SK-MEL-5 (cell line): Measurements from ENCODE around the gene CDON. TPM values are rescaled to one million over a fixed set of nuclear protein-coding genes. Genes with fewer than 3 reads are reported as not detected.

ENCODE experiments used
- DNase-seq: peaks from one replicate; pipeline ENCODE4 v3.0.0-alpha.2; 2016; ENCODE audit warnings: low read depth, low spot score
- in situ Hi-C: cut with HindIII; loops from 2 replicates; pipeline ENCODE4 v1.10.0; 2016; ENCODE audit warnings: low sequenced_read_pairs, high pct_unique_total_duplicates, low pct_unique_long_range_greater_than_20kb
- total RNA-seq: library from RNA; depleted of rRNA; stranded (reverse); fragments of >200 nt; shearing (Covaris generic); gene quantifications from 2 replicates; pipeline ENCODE4 v1.2.3, GENCODE V29; 2014

The CDON gene
- total RNA-seq, 1 experiment from 2014 or later: 8.6 TPM

DNA sequence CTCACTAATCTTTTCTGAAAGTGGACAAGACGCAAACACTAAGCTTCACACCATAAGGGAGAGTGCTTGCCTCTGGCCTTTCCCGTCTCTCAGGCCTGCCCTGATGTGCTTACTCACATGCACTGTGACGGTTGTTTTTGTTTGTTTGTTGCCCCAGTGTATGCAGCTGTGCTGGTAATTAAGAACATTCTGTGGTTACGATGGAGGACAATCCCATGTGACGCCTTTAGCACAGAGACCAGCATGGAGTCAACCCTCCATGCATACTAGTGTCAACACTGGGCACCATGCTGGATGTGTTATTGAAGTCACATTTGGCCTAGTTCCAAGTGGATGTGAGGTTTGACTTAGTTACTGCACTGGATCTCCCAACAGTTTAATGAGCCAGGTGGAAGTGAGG is 27.8 kb upstream of the CDON start:
- in situ Hi-C loops: no loop called here
- no peak for DNase-seq

DNA sequence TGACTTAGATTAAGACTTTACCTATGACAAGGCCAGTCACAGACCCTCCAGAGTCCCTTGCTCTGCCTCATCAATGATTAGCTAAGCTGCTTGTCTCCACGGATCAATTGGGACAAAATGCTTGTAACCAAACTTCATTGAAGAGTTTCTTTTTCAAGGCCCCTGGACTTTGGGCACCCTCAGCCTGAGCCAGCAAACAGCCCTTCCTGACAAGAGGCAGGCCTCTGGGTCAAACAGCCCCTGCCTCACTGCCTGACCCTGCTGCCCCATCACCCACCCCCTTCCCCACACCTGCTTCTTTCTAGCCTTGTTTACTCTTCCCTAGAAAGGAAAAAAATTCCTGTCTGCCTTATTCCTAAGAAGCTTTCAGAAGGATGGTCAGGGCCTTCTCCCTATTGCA is 26.3 kb upstream of the CDON start:
- in situ Hi-C loops: no loop called here
- DNase-seq: no peak

DNA sequence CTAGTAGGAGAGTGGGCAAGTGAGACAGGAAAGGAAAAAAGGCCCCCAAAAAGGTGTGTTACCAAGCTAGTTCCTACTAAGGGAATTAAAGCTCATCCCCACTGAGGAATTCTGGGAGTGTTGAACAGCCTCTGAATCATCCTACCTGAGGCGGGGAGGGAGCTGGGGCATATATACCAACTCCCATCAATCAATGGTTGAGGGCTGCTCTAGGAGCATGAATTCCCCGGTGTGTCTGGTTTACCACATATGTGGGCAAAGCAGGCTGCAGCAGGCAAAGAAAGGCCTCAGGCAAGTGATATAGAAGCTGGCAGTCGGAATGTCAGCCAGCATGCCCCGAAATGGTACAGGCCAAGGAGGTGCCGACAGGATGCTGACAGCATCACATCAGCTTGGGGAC is 23.6 kb upstream of the CDON start:
- in situ Hi-C loops: no loop called here
- no peak for DNase-seq

DNA sequence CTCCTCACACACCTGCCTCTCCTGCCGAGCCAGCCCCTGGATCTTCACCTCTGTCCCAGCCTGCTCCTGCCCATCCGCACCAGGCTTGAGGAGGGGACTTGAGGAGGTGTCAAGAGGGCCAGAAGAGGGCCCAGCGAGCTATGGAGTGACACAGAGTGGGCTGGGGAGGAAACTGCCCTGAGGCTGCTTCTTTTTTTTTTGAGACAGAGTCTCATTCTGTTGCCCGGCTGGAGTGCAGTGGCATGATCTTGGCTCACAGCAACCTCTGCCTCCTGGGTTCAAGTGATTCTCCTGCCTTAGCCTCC is 21.9 kb upstream of the CDON start:
- no peak for DNase-seq
- in situ Hi-C loops: no loop called here

DNA sequence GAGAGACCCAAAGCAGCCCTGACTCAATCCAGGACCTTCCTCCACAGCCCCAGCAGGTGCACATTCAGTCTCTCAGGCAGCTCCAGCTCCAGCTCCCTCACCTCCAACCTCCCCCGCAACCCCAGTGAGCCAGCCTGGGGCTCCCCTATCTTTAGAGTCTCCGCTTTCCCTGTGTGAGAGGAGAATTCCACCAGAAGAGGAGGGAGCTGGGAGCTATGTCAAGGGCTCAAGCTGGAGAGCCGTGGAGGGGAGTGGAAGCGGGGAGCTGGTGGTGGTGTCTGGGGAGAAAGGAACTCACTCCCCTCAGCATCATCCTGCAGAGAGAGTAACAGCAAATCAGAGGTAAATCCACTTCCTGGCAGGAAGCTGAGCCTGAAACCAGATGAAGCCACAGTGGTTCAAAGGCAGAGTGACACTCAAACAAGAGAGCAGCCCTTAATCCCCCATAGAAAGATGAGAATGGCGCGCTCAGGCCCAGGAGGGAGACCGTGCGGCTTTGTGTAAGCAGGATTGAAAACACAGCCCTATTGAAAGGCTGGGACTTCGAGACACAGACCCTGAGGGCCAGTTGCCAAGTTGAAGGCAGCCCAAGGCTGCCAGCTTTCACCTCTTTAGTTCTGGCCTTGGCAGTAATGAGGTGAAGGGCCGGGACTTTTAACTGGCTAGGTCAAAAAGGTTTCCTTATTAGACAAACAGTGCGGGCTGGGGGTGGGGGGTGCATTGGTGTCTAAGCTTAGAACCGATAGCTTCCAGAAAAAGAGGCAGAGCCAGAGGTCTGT is 21.4 kb upstream of the CDON start:
- DNase-seq: no peak
- in situ Hi-C loops: no loop called here

DNA sequence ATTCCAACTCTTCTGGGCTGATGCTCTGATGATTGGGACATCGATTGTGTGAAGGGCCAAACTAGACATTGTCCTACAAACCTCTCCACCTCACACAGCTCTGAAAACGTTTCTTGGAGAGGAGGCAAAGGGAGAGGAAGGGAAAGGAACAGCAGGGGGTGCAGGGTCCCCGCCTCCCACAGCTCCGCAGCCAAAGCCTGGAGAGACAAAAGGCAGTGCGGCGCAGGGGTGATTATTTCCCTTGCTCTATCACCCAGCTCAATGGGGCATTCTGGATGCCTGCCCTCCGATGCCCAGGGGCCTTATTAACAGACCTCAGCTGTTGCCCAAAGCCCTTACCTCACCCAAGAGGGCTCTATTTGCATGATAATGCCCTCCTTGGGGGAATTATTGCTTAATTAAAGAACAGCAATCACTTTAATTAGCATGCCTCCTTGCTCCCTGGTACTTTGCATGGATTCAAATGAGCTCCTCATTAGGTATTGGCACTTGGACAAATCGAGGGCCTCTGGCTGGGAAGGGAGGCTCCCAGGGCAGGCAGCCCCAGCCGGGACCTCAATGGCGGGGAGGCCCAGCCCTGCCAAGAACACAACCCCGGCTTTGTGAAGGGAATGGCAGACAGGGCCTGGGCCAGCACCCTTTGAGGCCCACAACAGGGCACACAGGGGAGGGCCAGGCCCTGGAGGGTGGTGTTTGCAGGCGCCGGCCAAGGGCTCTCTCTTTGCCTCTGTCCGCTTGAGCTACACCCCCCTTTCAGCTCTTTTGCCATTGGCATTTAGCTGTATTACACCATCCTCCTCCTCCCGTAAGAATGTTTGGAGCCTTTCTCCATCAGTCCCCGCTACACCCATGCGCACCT is 19.8 kb upstream of the CDON start:
- in situ Hi-C loops: no loop called here
- DNase-seq: no peak

DNA sequence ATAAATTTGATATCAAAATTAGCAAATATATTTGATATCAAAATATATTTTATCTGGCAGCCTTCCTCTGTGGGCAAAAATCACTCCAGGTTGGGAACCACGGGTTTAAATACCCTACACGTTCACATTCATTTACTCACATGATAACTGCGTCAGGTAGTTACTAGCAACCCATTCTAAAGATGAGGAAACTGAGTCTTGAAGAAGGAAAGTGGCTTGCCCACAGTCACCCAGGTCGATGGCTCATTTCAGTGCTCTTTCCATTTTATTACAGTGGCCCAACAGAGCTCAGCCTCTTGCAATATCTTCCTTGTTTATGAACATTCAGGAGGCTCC is 19.2 kb upstream of the CDON start:
- in situ Hi-C loops: no loop called here

DNA sequence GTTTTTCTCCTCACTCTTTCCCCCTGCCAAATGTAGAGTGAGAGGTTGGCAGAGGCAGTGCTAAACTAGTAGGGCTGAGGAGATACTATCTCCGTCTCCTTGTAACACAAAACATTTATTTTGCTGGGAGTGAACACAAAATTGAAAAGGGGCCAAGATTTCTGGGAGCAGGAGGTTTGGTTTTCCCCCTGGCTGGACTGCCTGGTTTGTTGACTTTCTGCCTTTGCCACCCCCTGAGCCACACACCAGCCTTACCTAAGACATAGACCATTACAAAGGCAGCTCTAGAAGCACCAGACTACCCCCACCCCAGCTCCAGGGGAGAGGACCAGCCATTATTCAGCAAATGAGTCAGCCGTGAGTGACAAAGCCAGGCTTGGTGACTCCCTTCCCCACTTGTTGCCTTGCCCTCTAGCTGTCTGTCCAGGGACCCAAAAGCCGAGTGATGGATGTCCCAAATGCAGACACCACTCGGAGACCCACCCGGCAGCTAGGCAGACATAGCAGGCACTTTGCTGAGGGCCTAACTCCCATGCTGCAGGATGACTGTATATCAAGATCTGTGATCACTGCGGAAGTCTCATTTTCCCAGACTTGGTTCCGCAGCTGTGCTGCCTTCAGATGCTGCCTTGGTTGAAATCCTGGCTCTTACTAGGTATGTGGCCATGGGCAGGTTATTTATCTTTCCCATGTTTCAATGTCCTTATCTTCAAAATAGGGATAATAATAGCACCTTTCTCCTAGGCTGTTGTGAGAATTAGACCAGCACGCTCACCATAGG is 17.7 kb upstream of the CDON start:
- DNase-seq: no peak
- in situ Hi-C loops: no loop called here

More for the DNA sequence above, 19.2 kb upstream of the CDON start:
- DNase-seq: no peak

DNA sequence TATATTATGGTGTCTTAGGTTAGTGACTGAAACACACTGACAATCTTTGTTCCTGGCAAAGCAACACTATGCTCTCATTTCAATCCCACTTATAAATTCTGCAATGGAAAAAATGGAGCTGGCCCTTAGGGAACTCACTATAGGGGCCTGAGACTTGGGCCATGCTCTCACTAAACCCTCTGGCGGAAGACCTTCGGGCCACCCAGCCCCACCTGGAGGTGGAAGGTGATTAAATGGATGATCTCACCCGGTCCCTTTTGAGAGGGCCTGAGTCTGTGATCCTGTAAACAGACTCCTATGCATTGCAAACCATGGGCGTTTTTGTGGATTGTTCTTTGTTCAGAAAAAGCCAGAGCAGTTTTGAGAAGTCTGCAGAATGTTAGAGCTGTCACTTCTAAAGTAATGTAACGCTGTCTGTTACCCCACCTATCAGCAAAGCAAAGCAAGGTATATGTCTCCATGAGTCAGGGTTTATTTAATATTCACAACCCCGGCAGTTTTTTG is 17.0 kb upstream of the CDON start:
- in situ Hi-C loops: no loop called here
- no peak for DNase-seq

DNA sequence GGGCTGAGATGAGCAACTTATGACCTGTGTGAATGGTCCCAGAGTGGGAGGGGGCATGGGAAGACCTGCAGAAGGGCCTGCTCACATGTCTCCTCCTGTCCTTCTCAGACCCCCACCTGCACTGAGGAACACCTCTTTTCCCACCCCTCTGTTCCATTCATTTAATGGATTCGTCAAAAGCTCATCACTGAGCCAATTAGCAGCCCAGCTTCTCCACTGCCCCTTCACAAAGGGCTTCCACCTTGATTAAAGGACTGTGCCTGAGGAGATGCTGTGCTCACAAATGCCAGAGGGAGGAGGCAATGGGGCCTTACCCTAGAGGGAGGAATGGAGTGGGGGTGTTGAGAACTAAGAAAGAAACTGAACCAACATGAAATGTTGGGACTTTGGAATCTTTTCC is 14.0 kb upstream of the CDON start:
- in situ Hi-C loops: no loop called here
- no peak for DNase-seq

DNA sequence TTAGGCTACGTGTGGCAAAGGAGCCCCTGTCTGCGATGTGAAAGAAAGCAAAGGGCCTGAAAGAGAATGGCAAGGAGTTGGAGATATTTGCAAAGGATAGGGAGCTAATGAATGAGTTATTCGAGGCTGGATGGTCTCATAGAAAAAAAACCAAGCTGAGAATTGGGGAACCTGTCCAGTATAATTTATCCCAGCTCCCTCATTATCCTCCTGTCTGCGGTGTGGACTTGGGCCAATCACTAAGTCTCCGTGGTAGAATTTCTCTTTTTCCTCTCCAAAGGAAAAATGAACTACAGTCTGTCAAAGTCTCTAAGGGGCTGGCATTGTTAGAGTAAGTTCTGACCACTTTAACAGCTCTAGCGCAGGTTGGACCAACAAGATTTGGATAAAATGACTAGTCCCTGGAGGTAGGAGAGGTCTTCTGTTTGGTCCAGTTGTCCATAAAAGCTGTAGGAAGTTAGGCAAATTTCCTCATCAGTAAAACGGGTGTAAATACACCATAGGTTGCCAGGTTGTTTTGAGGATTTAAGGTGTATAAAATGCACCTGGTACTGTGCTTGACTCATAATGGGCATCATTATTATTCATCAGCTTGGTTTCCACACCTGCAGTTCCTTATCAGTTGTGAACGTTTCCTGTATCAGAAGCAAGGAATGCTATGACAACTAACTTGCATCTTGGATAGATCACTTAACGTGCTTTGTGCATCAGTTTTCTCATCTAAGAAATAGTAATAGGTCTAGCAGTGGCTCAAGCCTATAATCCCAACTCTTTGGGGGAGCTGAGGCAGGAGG is 10.3 kb upstream of the CDON start:
- no peak for DNase-seq
- in situ Hi-C loops: no loop called here

DNA sequence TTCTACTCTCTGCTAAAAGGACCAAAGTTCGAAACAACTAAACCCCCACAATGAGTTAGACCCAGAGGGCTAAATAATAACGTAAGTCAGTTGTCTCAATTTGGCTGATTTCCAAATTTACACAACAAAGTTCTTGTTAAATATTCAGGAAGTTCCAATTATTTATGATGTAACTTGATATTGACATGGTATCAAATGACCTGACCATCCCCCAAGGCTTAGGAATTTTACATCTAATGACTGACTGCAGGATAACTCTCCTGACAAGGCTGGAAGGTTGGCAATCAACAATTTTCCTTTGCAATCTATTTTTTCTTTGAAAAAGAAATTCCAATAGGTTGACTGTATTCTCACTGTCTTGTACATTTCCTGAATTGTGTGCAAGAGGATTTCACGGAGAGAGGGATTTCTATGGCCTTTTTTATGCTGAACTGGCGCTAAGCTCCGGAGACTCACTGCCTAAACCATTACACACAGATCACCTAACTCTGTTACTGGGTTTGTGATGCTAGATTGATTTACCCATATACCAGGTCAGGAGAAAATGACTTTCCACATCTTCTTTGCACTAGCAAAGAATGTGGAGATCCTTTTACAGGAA is 9.6 kb upstream of the CDON start:
- peak; percentile 83 for DNase-seq
- in situ Hi-C loops: no loop called here

DNA sequence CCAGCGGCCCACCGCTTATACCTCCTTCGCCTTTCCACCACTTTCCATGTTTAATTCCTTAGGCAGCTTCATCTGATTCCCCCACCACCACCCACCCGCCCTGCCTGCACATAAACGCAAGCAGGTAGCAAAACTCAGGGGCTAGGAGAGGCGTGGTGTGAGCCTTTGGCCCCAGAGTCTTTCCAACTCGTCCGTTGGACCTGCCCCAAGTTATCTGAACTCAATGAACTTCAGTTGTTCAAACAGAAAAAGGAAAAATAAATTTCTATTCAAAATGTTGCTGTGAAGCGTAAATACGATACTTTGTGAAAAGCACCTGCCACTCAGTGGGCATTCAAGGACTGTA is 814 bp upstream of the CDON start:
- DNase-seq: no peak
- in situ Hi-C loops: no loop called here

DNA sequence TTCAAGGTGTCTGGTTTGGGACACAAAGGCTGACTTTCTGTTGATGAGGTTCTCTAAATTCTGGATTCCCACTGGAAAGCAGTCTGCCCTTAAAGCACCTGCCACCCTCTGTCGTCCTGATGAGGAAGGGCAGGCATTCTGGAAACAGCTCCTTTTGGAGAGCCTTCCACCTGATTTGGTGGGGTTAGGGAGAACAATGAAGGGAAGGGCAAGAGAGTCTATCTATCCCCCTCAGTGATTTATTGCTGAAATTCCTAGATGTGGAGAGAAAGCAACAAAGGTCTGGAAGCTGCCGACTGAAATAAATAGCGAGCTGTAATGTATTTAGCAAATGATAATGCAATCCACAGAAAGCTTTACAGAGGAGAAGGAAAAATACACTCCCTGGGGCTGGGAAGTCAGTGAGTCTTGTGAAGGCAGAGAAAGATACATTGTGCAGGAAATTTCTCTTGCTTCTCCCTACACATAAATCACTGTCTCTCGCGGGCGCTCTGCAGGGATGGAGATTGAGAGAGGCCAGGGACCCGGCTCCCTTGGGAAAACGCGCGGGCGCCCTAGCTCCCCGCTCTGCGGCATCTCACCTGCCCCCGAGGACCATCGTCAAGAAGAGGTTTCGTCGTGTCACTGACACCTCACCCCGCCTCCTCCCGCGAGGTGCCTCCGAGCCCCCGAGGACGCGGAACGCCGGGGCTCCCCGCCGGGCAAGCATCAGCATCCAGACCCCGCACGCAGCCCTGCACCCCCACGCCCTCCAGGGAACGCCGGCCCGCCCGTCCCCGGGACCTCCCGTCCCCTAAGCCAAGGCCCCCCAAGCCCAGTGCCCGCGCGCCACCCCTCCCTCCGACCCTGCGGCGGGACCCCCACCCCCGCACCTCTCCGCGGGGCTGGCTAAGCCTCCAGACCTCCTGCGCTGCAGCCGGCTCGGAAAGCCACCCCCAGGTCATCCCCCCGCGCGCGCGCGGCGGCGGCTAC is 673 bp downstream of the CDON start:
- in situ Hi-C loops: no loop called here

DNA sequence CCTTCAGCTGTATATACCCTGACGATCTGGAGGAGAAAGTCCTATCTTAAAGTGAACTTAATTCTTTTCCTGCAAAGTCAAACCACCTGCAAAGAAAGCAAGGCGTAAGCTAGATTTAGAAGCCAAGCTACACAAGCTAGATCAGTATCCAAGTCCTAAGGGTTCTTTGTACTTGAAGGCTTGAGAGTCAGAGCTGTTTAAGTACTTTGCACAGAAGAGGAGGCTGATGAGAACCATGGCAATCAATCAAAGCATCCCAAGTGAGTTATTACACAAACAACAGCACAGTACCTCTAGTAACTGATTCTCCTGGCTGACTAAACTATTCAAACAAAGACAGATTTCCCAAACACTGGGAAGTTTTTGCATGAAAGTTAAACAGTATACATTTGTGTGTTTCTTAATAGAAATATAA is 1.9 kb downstream of the CDON start:
- no peak for DNase-seq
- in situ Hi-C loops: no loop called here

More for the DNA sequence above, 673 bp downstream of the CDON start:
- DNase-seq: peak; percentile 58

DNA sequence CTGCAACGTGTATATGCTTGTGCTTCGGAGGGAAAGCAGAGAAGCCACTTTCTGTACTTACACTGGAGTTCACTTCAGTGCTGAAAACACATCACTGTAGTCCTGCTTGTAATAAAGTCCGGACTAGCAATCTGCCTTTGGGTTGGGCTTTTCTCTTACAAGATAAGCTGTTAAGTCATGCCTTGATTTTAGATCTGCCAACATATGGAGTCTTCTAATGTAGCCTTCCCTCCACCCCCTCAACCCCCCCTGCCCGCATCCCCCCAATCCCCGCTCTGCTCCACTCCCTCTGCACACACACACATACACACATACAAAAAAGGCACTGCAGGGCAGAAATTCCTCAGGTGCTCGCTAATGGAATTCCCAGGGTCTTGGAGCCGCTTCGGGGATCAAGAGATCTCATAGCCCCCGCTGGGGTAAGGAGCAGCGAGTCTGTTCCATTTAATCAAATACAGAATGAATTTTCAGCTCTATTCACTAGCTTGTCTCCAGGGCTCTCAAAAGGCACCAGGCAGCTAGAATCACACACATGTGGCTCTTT is 3.4 kb downstream of the CDON start:
- in situ Hi-C loops: no loop called here
- no peak for DNase-seq
